OCI-LY3 (cell line): ENCODE data around the gene SCGB1C1.

ENCODE experiments used
- CTCF ChIP-seq: fragments of 200-600, 300-600 bp; sonication (generic); IDR thresholded peaks from 2 replicates; pipeline ENCODE4 v1.5.1; 2014; ENCODE audit warnings: antibody characterized with exemption, low read length, low read depth
- EZH2phosphoT487 ChIP-seq: fragments of 200-600 bp; shearing (Covaris generic); IDR thresholded peaks from 2 replicates; pipeline ENCODE4 v1.6.1; 2018; ENCODE audit warnings: antibody characterized with exemption, mixed run types, low read depth

GRCh38 chr11:235997-236773 lies 43.3 kb downstream of the SCGB1C1 start, which contains the start of gene SIRT3:
- TF ChIP-seq CTCF, result no peak
- no peak for TF ChIP-seq EZH2phosphoT487
